PC-9 (cell line): ENCODE measurements around the gene HAGH. TPM values are rescaled to one million over a fixed set of nuclear protein-coding genes. Genes with fewer than 3 reads are reported as not detected.

Source experiments
- BruUV-seq: library from RNA; stranded (reverse); fragments of 400-500 nt; replicated peaks from 2 replicates; lab custom pipeline; 2021; lab: Mats Ljungman, UMichigan
- CTCF ChIA-PET: fragments of 300-600 bp; sonication (Branson Sonifier 250); formaldehyde crosslinking; loops from one replicate; lab custom pipeline; 2022; ENCODE audit warnings: antibody characterized with exemption; lab: Charles Lee
- POLR2A ChIA-PET: fragments of 300-600 bp; sonication (Branson Sonifier 250); formaldehyde crosslinking; loops from one replicate; lab custom pipeline; 2022; ENCODE audit warnings: antibody characterized with exemption; ENCODE audit not compliant: unreplicated experiment; lab: Charles Lee
- DNase-seq, 2 experiments: peaks; one replicate each; pipeline versions ENCODE4 v3.0.0 to v3.0.0-alpha.2; 2015 to 2022; ENCODE audit warnings: mixed read lengths in 1 of 2
- H2AFZ ChIP-seq: fragments of 200-600 bp; sonication (generic); 2 replicates; pipeline ENCODE4 v1.8.1; 2017; ENCODE audit warnings: antibody characterized with exemption
- H3F3A ChIP-seq: fragments of 200-600 bp; sonication (generic); 2 replicates; pipeline ENCODE4 v1.8.1; 2017; ENCODE audit warnings: antibody characterized with exemption, mild to moderate bottlenecking, low read depth; ENCODE audit not compliant: insufficient read depth
- H3K27ac ChIP-seq: fragments of 200-600 bp; sonication (generic); 2 replicates; pipeline ENCODE4 v1.6.1; 2016; ENCODE audit warnings: mixed run types
- H3K27me3 ChIP-seq: fragments of 200-600 bp; sonication (generic); 2 replicates; pipeline ENCODE4 v1.6.1; 2016; ENCODE audit warnings: low read depth, mixed run types; ENCODE audit not compliant: insufficient read depth
- H3K36me3 ChIP-seq: fragments of 200-600 bp; sonication (generic); 2 replicates; pipeline ENCODE4 v1.6.1; 2016; ENCODE audit warnings: low read depth, mixed run types
- H3K4me1 ChIP-seq: fragments of 200-600 bp; sonication (generic); replicated peaks from 2 replicates; pipeline ENCODE4 v1.6.1; 2016; ENCODE audit warnings: mixed run types; ENCODE audit not compliant: insufficient read depth
- H3K4me2 ChIP-seq: fragments of 200-600 bp; sonication (generic); 2 replicates; pipeline ENCODE4 v1.6.1; 2017; ENCODE audit warnings: mixed run types
- H3K4me3 ChIP-seq: fragments of 200-600 bp; sonication (generic); 2 replicates; pipeline ENCODE4 v1.6.1; 2016; ENCODE audit warnings: mixed run types
- H3K79me2 ChIP-seq: fragments of 200-600 bp; sonication (generic); 2 replicates; pipeline ENCODE4 v1.6.1; 2017; ENCODE audit warnings: low read depth, mixed run types
- H3K9me2 ChIP-seq: fragments of 200-600 bp; sonication (generic); 2 replicates; pipeline ENCODE4 v1.8.1; 2017; ENCODE audit warnings: mild to moderate bottlenecking; ENCODE audit not compliant: insufficient read depth
- H3K9me3 ChIP-seq: fragments of 200-600 bp; sonication (generic); 2 replicates; pipeline ENCODE4 v1.8.1; 2016; ENCODE audit warnings: low read depth; ENCODE audit not compliant: insufficient read depth
- H4K20me1 ChIP-seq: fragments of 200-600 bp; sonication (generic); 2 replicates; pipeline ENCODE4 v1.8.1; 2017; ENCODE audit not compliant: insufficient read depth
- EZH2 ChIP-seq: fragments of 200-600 bp; sonication (generic); IDR thresholded peaks from 2 replicates; pipeline ENCODE4 v1.8.0; 2017; ENCODE audit warnings: antibody characterized with exemption, low read depth
- intact Hi-C: fragments of 100-400 bp; cut with micrococcal nuclease; formaldehyde crosslinking; loops from one replicate; pipeline ENCODE4 v1.10.0; 2022; ENCODE audit not compliant: unreplicated experiment
- total RNA-seq: library from RNA; stranded (reverse); gene quantifications from 2 replicates; pipeline ENCODE4 v1.2.3, GENCODE V29; 2021
- TF ChIP-seq, protein P1 (sequence below): fragments of 200-600 bp; sonication (generic); conservative IDR thresholded peaks from 2 replicates; pipeline ENCODE4 v1.6.1; 2017; ENCODE audit warnings: mixed run types, antibody characterized with exemption, mild to moderate bottlenecking, moderate library complexity

HAGH gene
- total RNA-seq, 1 experiment from 2014 or later: 51.8 TPM

DNA sequence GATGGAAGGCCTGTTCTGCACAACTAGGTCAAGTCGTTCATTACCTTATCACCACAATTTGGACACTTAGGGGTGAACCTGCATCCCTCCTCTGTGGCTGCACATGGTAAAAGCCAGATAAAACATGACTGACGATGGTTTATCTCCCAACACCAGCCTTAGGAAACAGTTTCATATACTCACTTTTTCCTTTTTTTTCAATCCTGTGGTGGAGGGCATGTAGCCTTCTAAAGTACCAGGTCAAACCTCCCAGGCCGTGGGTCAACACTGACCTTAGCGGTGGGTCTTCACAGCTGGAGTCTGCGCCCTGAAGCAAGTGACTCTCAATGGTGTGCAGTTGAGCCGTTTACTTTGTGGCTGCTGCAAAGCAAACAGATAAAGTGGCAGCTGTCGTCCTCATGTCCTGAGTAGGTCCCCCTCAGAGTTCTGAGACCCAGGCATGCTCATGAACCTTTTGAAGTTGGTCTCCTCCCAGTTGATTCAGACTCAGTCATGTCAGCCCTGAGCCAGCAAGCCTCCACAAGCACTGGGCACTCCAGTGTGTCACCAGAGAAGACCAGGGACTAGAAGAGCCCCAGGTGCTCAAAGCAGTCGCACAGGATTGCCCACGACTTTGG, 6.3 kb upstream of the HAGH start:
- CTCF ChIA-PET: no interaction called here
- H3K4me3 ChIP-seq: no peak overlapping the region

DNA sequence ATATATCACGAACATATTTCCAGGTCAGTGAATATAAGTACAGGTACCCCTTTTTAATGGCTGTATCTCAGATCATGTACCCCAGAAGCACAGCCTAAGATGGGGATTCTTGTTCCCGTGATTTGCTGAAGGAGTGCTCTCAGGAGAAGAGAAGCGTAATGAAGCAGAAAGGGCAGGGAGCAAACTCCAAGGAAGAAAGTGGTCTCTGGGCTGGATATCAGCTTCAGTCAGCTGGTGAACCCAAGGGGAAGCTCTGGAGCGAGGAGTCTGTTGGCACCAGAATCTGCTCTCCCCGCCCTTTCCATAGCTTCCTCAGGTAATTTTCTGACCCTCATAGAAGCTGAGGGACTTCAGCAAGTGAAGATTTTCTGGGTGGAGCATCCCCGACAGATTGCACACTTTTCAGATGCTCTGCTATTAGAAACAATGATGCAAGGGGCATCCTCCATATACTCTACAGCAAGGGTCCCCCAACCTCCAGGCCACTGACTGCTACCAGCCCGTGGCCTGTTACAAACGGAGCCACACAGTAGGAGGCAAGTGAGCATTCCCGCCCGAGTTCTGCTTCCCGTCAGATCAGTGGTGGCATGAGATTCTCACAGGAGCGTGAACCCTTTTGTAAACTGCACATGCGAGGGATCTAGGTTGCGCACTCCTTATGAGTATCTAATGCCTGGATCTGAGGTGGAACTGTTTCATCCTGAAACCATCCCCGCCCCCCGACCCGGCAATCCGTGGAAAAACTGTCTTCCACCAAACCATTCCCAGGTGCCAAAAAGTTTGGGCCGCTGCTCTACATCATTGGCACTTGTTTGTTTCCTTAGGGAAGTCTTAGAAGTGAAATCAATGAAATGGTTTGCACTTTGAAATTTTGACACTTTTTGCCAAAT, 4.8 kb upstream of the HAGH start:
- Histone ChIP-seq H3K4me3 (no peak overlapping the region), H4K20me1 (peaks cover 18% of the 10 kb centered on the region; the same call in 1 of the 2 replicates), H3K36me3 (no peaks in the 10 kb centered on the region), H3K79me2 (peaks cover 35% of the 10 kb centered on the region), H3K4me1 (peaks cover 21% of the 10 kb centered on the region), H3K27ac (no peak overlapping the region), H2AFZ (no peak overlapping the region), H3K9me2 (no peaks in the 10 kb centered on the region), H3K4me2 (no peak overlapping the region), H3K9me3 (no peaks in the 10 kb centered on the region), H3F3A (peaks cover 21% of the 10 kb centered on the region; the same call in 1 of the 2 replicates), H3K27me3 (no peaks in the 10 kb centered on the region)
- POLR2A ChIA-PET: interaction anchor here (0.6 kb wide), 1 partner anchor 18 kb away, joined by 7 read pairs; no protein-coding TSS in a partner anchor
- TF ChIP-seq EZH2: no peak
- TF ChIP-seq, protein P1, sequence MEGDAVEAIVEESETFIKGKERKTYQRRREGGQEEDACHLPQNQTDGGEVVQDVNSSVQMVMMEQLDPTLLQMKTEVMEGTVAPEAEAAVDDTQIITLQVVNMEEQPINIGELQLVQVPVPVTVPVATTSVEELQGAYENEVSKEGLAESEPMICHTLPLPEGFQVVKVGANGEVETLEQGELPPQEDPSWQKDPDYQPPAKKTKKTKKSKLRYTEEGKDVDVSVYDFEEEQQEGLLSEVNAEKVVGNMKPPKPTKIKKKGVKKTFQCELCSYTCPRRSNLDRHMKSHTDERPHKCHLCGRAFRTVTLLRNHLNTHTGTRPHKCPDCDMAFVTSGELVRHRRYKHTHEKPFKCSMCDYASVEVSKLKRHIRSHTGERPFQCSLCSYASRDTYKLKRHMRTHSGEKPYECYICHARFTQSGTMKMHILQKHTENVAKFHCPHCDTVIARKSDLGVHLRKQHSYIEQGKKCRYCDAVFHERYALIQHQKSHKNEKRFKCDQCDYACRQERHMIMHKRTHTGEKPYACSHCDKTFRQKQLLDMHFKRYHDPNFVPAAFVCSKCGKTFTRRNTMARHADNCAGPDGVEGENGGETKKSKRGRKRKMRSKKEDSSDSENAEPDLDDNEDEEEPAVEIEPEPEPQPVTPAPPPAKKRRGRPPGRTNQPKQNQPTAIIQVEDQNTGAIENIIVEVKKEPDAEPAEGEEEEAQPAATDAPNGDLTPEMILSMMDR: no peak
- no peak for DNase-seq
- BruUV-seq: no TSS peak
- intact Hi-C loops: no loop called here
- CTCF ChIA-PET: no interaction called here

More for the DNA sequence above, 6.3 kb upstream of the HAGH start:
- Histone ChIP-seq H3K27ac (no peak overlapping the region), H3K4me1 (peaks cover 21% of the 10 kb centered on the region), H2AFZ (no peak overlapping the region), H3K27me3 (no peaks in the 10 kb centered on the region), H3K4me2 (no peak overlapping the region), H4K20me1 (peaks cover 18% of the 10 kb centered on the region; the same call in 1 of the 2 replicates), H3K79me2 (peaks cover 26% of the 10 kb centered on the region), H3F3A (peaks cover 16% of the 10 kb centered on the region; the same call in 1 of the 2 replicates), H3K36me3 (no peaks in the 10 kb centered on the region), H3K9me2 (no peaks in the 10 kb centered on the region), H3K9me3 (no peaks in the 10 kb centered on the region)
- POLR2A ChIA-PET: interaction anchor here (0.6 kb wide), 1 partner anchor 461 kb away, joined by 3 read pairs; no protein-coding TSS in a partner anchor
- TF ChIP-seq, protein P1: no peak
- no peak for TF ChIP-seq EZH2
- intact Hi-C loops: no loop called here
- no peak for DNase-seq
- BruUV-seq: no TSS peak

DNA sequence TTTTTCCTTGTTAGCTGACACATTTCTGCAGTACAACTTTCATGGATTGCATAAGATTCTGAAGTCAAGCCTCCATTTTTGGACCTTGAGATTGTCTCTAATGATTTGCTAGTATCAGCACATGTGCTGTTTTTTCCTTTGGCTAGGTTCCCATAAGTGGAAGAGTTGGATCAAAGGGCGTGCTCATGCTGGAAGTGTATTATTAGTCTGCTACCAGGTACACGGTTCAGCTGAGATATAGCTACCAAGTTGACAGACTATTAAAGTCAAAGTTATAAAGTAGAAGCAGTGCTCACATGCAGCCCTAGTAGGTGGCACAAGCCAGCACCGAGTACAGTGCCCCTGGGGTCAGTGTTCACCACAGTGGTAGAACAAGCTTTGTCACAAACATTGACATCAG, 3.6 kb upstream of the HAGH start:
- H3K9me2 ChIP-seq: no peaks in the 10 kb centered on the region
- no peak overlapping the region for H3K4me3 ChIP-seq
- H3K9me3 ChIP-seq: no peaks in the 10 kb centered on the region
- H3K36me3 ChIP-seq: no peaks in the 10 kb centered on the region
- TF ChIP-seq EZH2: no peak
- TF ChIP-seq, protein P1: no peak
- ChIA-PET POLR2A (interaction anchor here (0.7 kb wide), 1 partner anchor 28 kb away, joined by 3 read pairs; no protein-coding TSS in a partner anchor), CTCF (no interaction called here)
- H3K27me3 ChIP-seq: no peaks in the 10 kb centered on the region
- peaks cover 41% of the 10 kb centered on the region for H3K79me2 ChIP-seq
- no peak for DNase-seq
- H3F3A ChIP-seq: peaks cover 21% of the 10 kb centered on the region; the same call in 1 of the 2 replicates
- H3K27ac ChIP-seq: no peak overlapping the region
- no TSS peak for BruUV-seq
- intact Hi-C loops: no loop called here
- H4K20me1 ChIP-seq: peaks cover 18% of the 10 kb centered on the region; the same call in 1 of the 2 replicates
- no peak overlapping the region for H3K4me2 ChIP-seq
- no peak overlapping the region for H2AFZ ChIP-seq
- peaks cover 28% of the 10 kb centered on the region for H3K4me1 ChIP-seq
